OCI-LY3 (cell line): ENCODE measurements around the gene BCR.

ENCODE experiments used
- CTCF ChIP-seq: fragments of 200-600, 300-600 bp; sonication (generic); IDR thresholded peaks from 2 replicates; pipeline ENCODE4 v1.5.1; 2014; ENCODE audit warnings: antibody characterized with exemption, low read length, low read depth
- EZH2phosphoT487 ChIP-seq: fragments of 200-600 bp; shearing (Covaris generic); IDR thresholded peaks from 2 replicates; pipeline ENCODE4 v1.6.1; 2018; ENCODE audit warnings: antibody characterized with exemption, mixed run types, low read depth

GRCh38 chr22:23192133-23192532 lies 11.8 kb downstream of the BCR start:
- no peak for TF ChIP-seq CTCF
- TF ChIP-seq EZH2phosphoT487: no peak
